Stimulated activated CD8-positive, alpha-beta memory T cell treated with anti-CD3 and anti-CD28 coated beads, Interleukin-4, amount 100 ng/mL, for 24 hours (primary cell): ENCODE measurements around the gene FTCDNL1.

Source experiments
- DNase-seq: peaks from one replicate; pipeline ENCODE4 v3.0.0-alpha.2; 2020; ENCODE audit warnings: low read depth

Gene FTCDNL1

GRCh38 chr2:199791326-199791725 lies 59.7 kb downstream of the FTCDNL1 start:
- no peak for DNase-seq

- no peak for DNase-seq
Observed at GRCh38 chr2:199784512-199784911, 66.5 kb downstream of the FTCDNL1 start.

- no peak for DNase-seq
Observed at GRCh38 chr2:199779589-199779988, 71.4 kb downstream of the FTCDNL1 start.

GRCh38 chr2:199778655-199779054 lies 72.3 kb downstream of the FTCDNL1 start:
- no peak for DNase-seq

- DNase-seq = no peak
Observed at GRCh38 chr2:199777916-199778315, 73.1 kb downstream of the FTCDNL1 start.

GRCh38 chr2:199777315-199777714 lies 73.7 kb downstream of the FTCDNL1 start:
- no peak for DNase-seq

- DNase-seq = no peak
Observed at GRCh38 chr2:199775267-199775666, 75.7 kb downstream of the FTCDNL1 start.

- no peak for DNase-seq
Observed at GRCh38 chr2:199772035-199772976, 78.7 kb downstream of the FTCDNL1 start.

GRCh38 chr2:199770716-199771115 lies 80.3 kb downstream of the FTCDNL1 start:
- DNase-seq = no peak

GRCh38 chr2:199765646-199766045 lies 85.3 kb downstream of the FTCDNL1 start:
- no peak for DNase-seq

GRCh38 chr2:199764273-199764800 lies 86.7 kb downstream of the FTCDNL1 start:
- no peak for DNase-seq

GRCh38 chr2:199762963-199763362 lies 88.0 kb downstream of the FTCDNL1 start:
- DNase-seq = no peak

- DNase-seq = no peak
Observed at GRCh38 chr2:199760574-199760973, 90.4 kb downstream of the FTCDNL1 start.

- DNase-seq = no peak
Observed at GRCh38 chr2:199757233-199757870, 93.6 kb downstream of the FTCDNL1 start.

- DNase-seq = no peak
Observed at GRCh38 chr2:199756743-199757142, 94.2 kb downstream of the FTCDNL1 start.

GRCh38 chr2:199756211-199756610 lies 94.8 kb downstream of the FTCDNL1 start:
- no peak for DNase-seq

- DNase-seq = no peak
Observed at GRCh38 chr2:199754766-199755165, 96.2 kb downstream of the FTCDNL1 start.

GRCh38 chr2:199751492-199752120 lies 99.4 kb downstream of the FTCDNL1 start:
- no peak for DNase-seq

GRCh38 chr2:199749571-199749970 lies 101.4 kb downstream of the FTCDNL1 start:
- DNase-seq = no peak

GRCh38 chr2:199744724-199745123 lies 106.3 kb downstream of the FTCDNL1 start:
- DNase-seq = no peak

- no peak for DNase-seq
Observed at GRCh38 chr2:199744260-199744659, 106.7 kb downstream of the FTCDNL1 start.

GRCh38 chr2:199743415-199744120 lies 107.4 kb downstream of the FTCDNL1 start:
- DNase-seq = no peak
